HG02981 (cell line): Measurements from ENCODE around the gene DZANK1.
"Not testable (repeated sequence)": the region's sequence is repeated elsewhere in the genome, so short reads cannot be mapped to it uniquely, and the experiment has no call there.

Experiments
- ATAC-seq: cut with Tn5 transposase; IDR thresholded peaks from one replicate; pipeline ENCODE4 v1.9.1; 2021; ENCODE audit warnings: mild to moderate bottlenecking, moderate library complexity; ENCODE audit not compliant: unreplicated experiment

The DZANK1 gene

GRCh38 chr20:18440403-18440802 lies 26.4 kb downstream of the DZANK1 start:
- ATAC-seq, result no peak

- no peak for ATAC-seq
These were observed 30.0 kb downstream of the DZANK1 start for GRCh38 chr20:18436847-18437246.

GRCh38 chr20:18431206-18431605 lies 35.6 kb downstream of the DZANK1 start:
- ATAC-seq, result no peak

- ATAC-seq, result no peak
These were observed 36.5 kb downstream of the DZANK1 start for GRCh38 chr20:18430172-18430826.

- no peak for ATAC-seq
These were observed 38.2 kb downstream of the DZANK1 start for GRCh38 chr20:18428490-18429173.

- ATAC-seq, result no peak
These were observed 39.6 kb downstream of the DZANK1 start for GRCh38 chr20:18427214-18427613.

GRCh38 chr20:18421608-18422007 lies 45.2 kb downstream of the DZANK1 start:
- no peak for ATAC-seq

GRCh38 chr20:18416486-18416885 lies 50.3 kb downstream of the DZANK1 start:
- no peak for ATAC-seq

- no peak for ATAC-seq
These were observed 52.7 kb downstream of the DZANK1 start for GRCh38 chr20:18414140-18414539.

- ATAC-seq, result no peak
These were observed 54.5 kb downstream of the DZANK1 start for GRCh38 chr20:18412221-18412901.

- ATAC-seq, result no peak
These were observed 61.0 kb downstream of the DZANK1 start for GRCh38 chr20:18405826-18406225.

- ATAC-seq, result no peak
These were observed 62.7 kb downstream of the DZANK1 start for GRCh38 chr20:18404172-18404571.

- no peak for ATAC-seq
These were observed 63.6 kb downstream of the DZANK1 start for GRCh38 chr20:18403269-18403668.

GRCh38 chr20:18401305-18401704 lies 65.5 kb downstream of the DZANK1 start:
- no peak for ATAC-seq

- no peak for ATAC-seq
These were observed 66.4 kb downstream of the DZANK1 start for GRCh38 chr20:18400460-18400859.

GRCh38 chr20:18398713-18399112 lies 68.1 kb downstream of the DZANK1 start:
- ATAC-seq, result not testable (repeated sequence)

- ATAC-seq, result no peak
These were observed 69.8 kb downstream of the DZANK1 start for GRCh38 chr20:18397030-18397429.

- no peak for ATAC-seq
These were observed 71.3 kb downstream of the DZANK1 start for GRCh38 chr20:18395544-18395943.

GRCh38 chr20:18394363-18394762 lies 72.5 kb downstream of the DZANK1 start:
- no peak for ATAC-seq

GRCh38 chr20:18391686-18392085 lies 75.1 kb downstream of the DZANK1 start:
- no peak for ATAC-seq

GRCh38 chr20:18390201-18390600 lies 76.6 kb downstream of the DZANK1 start:
- ATAC-seq, result no peak

- no peak for ATAC-seq
These were observed 78.0 kb downstream of the DZANK1 start for GRCh38 chr20:18388860-18389259.
